Activated T-helper 9 cell treated with anti-CD3 and anti-CD28 coated beads, Interleukin-2, amount 50 U/mL, for 16 hours (primary cell): ENCODE results near the gene DENND4B.
"Not testable (repeated sequence)": the region's sequence is repeated elsewhere in the genome, so short reads cannot be mapped to it uniquely, and the experiment has no call there.

ENCODE experiments used
- DNase-seq: peaks from one replicate; pipeline ENCODE4 v3.0.0-alpha.2; 2020; ENCODE audit warnings: low read depth

DENND4B gene, protein sequence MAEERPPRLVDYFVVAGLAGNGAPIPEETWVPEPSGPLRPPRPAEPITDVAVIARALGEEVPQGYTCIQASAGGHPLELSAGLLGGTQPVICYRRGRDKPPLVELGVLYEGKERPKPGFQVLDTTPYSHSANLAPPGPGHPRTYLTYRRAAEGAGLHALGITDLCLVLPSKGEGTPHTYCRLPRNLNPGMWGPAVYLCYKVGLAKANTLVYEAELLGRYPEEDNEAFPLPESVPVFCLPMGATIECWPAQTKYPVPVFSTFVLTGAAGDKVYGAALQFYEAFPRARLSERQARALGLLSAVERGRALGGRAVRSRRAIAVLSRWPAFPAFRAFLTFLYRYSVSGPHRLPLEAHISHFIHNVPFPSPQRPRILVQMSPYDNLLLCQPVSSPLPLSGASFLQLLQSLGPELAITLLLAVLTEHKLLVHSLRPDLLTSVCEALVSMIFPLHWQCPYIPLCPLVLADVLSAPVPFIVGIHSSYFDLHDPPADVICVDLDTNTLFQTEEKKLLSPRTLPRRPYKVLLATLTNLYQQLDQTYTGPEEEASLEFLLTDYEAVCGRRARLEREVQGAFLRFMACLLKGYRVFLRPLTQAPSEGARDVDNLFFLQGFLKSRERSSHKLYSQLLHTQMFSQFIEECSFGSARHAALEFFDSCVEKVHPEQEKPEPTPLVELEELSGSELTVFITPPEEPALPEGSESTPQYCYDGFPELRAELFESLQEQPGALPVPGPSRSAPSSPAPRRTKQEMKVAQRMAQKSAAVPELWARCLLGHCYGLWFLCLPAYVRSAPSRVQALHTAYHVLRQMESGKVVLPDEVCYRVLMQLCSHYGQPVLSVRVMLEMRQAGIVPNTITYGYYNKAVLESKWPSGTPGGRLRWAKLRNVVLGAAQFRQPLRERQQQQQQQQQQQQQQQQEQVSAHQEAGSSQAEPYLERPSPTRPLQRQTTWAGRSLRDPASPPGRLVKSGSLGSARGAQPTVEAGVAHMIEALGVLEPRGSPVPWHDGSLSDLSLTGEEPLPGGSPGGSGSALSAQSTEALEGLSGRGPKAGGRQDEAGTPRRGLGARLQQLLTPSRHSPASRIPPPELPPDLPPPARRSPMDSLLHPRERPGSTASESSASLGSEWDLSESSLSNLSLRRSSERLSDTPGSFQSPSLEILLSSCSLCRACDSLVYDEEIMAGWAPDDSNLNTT (N-terminal part only)

DNA sequence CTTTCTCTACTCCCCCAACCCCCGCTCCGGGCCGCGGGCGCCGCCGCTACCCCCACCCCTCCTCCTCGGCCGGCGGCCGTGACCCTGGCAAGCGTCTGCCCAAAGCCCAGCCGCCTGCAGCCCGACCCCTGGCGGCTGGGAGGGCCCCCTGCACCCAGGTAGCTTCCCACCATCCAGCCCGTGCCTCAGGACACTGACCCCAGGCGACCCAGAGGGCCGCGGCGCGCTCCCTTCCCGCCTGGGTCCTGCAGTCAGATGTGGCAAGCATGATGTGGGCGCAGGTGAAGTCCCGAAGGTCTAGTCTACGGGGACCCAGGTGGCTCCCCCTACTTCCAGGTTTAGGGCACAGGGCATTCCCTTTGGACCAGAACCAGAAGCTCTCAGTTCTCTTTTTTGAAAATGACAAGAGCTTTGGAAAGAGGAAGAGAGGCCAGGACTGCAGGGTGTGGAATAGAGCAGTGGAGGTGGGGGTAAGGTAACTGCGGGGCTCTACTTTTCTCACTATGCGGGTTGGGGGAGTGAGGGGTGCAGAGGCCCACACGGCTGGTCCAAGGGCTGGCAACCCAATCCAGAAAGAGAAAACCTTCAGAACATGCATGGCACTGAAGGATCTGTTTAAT, at the start of gene DENND4B:
Gene DENND4B, minus strand, starts transcription at position 97 of the 620 bp plus-strand sequence. CDS start 2,344 bp downstream, outside the sequence.
- DNase-seq = peak; percentile 72

DNA sequence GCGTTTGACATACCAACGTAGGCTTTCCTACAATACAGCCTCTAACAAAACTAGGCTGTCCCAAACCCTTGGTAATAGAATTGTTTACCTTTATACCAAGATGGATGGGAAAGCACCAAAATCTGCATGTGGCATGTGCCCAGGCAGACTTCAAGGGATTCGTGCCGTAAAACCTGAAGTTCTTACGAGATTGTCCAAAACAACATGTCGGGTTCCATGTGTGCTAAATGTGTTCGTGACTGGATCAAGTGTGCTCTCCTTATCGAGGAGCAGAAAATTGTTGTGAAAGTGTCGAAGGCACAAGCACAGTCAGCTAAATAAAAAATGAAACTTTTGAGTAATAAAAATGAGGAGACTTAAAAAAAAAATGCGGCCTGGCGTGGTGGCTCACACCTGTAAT, 49.1 kb upstream of the DENND4B start:
- no peak for DNase-seq

DNA sequence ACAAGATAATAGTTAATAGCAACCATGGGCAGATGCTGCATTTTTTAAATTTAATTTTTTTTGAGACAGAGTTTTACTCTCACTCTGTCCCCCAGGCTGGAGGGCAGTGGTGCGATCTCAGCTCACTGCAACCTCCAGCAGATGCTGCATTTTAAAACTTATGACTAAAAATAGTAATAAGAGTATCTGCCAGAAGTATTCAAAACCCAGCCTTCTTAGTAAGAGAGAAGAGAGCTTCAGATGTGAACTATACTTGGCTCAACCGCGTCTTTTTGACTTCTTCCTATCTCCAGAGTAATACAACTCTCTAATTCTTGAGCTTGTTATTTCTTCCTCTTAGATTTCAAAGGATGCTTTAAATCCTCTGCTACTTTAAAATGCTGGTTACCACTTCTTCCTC, 48.7 kb upstream of the DENND4B start:
- DNase-seq = no peak

DNA sequence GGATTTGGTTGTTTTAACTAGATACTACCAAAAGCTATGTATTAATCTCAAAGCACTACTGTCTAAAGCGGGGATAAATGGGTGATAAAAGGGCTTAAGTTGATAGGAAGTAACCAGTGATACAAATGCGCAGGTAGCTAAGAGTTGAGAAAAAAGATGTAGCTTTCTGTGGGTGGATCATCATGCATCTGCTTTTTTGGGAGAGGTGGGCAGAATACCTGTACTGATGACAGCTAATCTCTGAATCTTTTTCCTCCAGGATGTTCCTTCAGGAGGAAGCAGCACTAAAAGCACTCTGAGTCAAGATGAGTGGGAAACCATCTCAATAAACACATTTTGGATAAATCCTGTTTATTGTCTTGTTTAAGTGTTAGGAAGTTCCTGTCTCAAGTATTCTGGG, 45.3 kb upstream of the DENND4B start:
- DNase-seq = no peak

DNA sequence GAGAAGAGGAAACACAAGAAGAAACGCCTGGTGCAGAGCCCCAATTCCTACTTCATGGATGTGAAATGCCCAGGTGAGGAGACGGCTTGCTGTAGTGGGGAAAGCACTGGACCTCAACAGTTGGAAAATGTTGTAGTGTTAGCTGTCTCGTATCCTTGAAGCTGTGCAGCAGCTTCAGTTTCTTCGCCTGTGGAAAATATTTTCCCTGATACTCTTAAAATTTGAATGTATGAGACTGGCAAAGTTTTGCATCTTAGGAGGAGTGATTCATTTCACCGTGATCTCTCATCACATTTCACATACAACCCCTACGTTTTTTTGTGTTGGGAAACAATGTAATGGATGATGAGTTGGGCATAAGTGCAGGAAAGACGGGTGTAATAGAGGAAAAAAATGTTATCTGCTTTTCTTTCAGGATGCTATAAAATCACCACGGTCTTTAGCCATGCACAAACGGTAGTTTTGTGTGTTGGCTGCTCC, 44.7 kb upstream of the DENND4B start:
- DNase-seq = no peak

DNA sequence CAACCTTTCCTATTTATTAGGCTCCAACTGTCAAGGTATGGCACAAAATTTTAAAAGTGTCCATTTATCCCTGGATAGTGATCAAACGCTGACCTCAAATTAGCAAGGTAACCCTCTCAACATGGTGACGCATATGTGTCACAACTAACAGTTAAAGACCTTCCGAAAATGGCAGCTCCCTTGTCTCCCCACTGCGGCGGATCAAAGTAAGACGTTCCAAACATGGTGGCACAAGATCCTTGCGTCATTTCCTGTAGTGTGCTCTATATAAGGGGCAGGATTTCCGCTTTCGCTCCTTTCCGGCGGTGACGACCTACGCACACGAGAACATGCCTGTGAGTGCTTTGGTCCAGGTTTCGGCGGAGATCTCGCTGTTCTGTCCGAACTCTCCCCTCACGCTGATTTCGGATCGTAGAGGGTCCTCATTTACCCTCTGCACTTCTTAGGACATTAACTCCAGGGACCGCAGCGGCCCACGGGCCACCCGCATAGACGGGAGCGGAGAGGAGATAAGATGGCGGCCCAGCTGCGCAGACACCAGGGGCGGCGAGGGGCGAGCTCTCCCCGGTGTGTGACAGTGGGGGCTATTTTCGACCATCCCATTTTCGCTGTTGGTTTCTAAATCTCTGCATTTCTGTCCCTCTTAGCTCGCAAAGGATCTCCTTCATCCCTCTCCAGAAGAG, 44.1 kb upstream of the DENND4B start, which contains the start of gene RPS27:
Gene RPS27, plus strand, starts transcription at position 295 of the 683 bp plus-strand sequence. Its CDS starts 35 bp downstream, at position 330.
- DNase-seq = peak; percentile 75

DNA sequence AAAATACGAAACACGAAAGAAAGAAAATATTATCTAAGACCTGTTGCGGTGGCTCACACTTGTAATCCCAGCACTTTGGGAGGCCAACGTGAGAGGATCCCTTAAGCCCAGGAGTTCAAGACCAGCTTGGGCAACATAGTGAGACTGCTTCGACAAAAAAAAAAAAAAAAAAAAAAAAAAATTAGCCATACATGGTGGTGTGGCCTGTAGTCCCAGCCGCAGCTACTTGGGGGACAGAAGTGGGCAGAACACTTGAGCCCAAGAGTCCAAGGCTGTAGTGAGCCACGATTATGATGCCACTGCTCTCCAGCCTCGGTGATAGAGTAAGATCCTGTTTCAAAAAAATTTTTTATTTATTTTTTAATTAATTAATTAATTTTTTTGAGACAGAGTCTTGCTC, 41.1 kb upstream of the DENND4B start:
- DNase-seq = no peak

DNA sequence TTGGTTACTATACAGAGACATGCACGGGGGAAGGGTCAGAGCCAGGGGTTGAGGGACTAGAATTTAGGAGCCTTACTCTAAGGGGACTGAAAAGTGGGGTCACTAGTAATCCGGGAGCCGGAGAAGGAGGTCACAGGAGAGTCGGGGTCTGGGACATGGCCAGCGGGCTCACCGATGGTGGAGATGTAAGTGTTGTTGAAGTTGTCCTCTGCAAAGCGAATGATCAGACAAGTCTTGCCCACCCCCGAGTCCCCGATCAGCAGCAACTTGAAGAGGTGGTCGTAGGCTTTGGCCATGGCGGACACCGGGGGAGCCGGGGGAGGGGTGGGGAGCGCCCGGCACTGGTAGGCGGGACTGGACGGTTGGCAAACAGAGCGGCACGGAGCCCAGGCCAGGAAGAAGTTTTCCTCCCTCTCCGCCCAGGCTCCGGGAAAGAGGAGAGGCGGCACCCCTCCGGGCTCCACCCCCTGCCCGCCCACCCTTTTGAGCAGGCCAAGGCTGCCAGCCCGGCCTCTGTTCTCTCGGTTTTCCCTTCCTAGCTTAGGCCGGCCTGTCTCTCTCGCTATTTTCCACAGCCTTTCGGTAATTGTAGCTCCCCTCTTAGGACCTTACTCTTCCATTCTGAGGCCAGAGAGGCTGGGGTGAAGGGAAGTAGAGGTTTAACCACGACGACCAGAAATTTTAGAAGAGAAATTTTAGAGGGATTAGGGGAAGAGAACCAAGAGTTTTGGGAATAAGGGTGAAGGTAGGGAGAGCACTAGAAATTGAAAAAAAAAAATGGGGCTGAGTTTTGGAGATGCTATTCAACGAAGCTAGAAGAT, 39.6 kb upstream of the DENND4B start, which contains the start of gene RAB13:
Gene RAB13, minus strand, starts transcription at position 399 of the 821 bp plus-strand sequence. Its CDS starts 103 bp downstream, at position 296.
- no peak for DNase-seq

DNA sequence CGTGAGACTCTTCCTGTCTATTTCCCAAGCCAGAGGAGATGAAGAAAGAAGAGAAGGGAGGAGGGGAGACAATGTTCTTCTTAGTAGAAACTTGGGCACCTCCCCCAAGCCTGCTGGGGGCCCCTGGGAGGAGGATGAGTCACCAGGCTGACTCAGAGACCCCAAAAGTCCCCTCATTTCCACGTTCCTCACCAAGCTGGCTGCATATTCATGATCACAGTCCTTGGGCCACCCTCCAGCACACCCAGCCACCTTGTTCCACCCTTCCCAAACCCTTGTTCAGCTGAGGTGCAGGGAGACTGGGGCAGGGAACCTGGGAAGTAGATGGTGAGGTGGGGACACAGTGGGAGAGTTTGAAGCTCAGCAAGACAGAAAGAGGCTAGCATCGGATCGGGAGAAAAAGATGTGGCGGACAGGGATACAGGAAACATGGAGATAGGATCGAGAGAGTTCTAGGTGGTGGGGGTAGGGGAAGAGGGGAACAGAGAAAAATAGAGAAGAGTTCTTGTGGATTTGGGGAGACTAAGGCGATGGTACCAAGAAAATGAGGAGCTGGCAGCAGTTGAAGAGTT, 38.9 kb upstream of the DENND4B start:
- DNase-seq = no peak

DNA sequence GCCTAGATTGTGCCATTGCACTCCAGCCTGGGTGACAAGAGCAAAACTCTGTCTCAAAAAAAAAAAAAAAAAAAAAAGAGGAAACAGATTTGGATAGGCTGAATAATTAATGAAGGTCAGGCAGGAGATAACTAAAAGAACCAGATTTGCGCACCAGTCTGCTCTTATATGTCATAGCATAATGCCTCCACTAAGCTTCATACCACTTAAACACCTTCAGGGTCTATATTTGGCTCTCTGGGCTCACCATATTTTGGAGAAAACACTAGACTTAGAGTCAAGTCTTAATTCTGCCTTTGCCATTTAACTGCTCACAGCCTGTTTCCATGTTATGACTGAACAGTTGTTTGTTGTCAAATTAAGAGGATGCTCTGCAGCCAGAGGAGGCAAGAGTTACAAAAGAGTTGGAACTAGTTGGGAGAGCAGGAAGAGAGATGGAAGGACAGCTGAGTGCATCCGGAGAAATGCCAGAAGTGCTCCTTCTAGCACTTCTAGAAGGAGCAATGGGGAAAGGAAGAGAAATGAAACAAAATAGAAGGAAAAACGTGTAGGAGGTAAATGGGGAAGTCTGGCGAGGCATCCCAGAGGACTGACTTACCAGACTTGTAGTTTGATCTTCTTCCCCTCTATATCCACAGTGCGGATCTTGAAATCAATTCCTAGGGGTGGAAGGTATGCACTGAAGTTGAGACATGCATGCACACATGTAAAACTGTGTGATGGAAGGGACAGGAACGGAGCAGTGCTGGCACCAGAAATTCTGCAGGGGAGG, 37.8 kb upstream of the DENND4B start:
- DNase-seq = no peak

DNA sequence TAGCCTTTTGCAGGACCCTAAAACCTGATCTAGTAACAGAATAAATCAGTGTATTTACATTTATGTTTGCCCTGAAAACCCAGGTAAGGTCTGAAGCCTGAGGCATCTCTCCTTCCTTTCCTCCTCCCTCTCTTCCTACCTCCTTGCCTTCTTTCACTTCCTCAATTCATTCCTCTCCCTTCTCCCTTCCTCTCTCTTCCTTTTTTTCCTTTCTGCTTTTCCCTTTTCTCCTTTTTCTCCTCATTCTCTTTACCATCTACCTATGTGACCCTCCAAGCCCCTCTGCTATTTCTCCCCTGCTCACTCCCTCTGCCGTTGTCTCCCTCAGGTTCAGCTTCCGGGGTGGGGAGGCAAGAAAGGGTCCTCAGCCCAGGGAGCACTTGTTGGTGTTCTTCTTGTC, 35.2 kb upstream of the DENND4B start:
- DNase-seq = not testable (repeated sequence)

DNA sequence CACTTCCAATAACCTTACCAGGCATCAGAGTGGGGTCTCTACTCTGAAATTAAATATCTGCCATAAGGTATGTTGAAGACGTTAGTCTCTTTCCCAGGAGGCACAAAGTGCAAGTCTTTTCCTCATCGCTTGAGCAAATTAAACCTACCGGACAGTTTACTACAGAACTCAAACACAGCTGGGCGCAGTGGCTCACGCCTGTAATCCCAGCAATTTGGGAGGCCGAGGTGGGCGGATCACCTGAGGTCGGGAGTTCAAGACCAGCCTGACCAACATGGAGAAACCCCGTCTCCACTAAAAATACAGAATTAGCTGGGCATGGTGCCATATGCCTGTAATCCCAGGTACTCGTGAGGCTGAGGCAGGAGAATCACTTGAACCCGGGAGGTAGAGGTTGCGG, 32.6 kb upstream of the DENND4B start:
- not testable (repeated sequence) for DNase-seq

DNA sequence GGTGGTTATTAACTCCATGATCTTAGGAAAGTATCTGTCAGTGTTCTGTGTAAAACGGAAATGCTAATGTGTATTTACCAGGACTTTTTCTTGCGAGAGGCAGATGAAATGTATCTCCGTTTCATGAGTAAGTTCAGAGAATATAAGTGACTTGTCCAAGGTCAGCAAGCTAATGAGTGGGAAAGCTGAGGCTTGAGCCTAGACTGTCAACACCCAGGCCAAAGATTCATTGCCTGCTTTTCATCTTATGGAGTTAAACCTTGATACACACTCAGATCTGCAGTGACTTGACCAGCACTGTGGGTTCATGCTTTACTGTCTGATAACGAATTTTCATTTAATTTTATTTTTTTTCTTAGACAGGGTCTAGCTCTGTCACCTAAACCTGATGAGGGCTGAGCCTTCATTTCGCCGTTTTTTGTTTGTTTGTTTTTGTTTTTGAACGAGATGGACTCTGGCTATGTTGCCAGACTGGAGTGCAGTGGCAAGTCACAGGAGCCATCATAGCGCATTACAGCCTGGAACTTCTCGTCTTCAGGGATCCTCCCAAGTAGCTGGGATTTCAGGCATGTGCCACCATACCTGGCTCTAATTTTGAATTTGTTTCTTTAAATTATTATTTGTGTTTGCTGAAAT, 31.9 kb upstream of the DENND4B start:
- no peak for DNase-seq

DNA sequence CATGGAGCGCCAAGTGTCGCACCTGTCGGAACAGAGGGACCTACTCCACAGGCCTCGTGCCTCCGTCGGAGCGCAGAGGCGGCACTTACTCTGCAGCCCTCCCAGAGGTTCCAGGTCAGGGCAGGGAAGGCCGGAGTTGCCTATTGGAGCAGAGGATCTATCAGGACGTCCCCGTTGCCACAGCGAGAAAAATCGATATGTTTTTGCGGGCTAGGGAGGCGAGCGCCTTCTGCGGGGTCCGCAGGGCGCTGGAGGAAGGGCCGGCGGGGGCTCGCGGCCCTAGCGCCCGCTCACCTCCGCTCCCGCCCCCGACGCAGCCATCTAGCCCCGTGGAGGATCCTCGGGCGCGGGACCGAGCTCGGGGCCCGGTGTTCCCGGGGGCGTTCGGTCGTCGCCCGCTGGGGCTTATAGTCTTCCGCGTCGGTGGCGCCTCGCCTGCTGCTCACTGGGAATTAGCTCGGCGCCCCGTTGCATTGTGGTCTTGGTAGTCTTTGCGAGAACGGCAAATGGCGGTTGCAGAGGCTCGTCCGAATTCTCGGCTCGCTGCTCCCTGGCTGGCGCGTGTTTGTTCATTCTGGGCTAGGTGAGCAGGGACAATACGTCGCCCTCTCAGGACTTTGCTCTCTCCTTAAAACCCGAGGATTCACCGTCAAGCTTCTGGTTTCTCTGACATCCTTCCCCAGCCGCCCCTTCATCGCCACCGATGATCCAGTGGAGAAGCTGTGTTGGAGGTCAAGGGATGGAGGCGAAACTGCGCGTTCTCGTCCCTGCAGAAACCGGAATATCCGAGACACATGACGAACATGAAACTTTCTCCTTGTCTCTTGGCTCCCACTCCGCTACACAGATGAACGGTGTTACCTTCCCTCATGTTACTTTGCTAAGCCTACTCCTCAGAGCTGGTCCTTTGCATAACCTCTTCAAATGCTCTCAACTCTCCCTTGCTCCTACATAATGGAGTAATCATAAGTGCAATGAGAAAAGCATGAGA, 31.0 kb upstream of the DENND4B start, which contains the start of gene JTB:
Gene JTB, minus strand, starts transcription at position 425 of the 991 bp plus-strand sequence. Its CDS starts 422 bp downstream, at position 3.
- DNase-seq = peak; percentile 76

DNA sequence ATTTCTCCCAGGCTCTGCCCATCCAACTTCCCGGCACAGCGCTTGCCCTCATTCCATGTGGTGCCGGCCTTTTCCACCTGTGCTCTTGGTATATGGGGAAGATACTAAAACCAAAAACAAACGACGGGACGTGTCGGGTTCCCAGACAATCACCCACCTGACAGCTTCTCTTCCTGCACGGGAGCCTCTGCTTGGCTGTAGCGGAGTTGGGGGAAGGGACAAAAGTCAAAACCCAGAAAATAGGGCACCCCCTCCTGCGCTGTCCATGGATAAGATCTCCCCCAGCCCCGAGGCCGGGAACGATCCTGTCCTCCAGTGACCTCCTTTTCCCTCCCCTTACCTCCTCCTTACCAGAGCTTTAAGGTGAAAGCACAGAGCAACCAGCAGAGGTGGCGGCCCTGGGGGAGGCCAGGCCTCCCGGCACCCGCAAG, 30.3 kb upstream of the DENND4B start:
- DNase-seq = no peak

DNA sequence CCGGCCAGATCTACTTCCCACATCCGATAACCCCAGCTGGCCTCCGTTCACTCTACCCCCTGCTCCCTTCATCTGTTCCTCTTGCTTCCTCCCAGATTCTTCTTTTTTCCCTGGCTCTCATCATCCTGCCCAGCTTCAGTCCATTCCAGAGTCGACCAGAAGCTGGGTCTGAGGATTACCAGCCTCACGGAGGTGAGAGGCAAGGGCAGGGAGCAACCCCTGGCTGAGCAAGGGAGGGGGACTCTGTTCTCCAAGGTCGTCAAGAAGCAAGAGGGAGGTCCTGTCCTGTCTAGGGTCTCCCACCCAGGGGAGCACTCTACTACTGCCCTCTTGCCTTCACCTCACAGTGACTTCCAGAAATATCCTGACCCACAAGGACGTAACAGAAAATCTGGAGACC, 27.0 kb upstream of the DENND4B start:
- DNase-seq = no peak

DNA sequence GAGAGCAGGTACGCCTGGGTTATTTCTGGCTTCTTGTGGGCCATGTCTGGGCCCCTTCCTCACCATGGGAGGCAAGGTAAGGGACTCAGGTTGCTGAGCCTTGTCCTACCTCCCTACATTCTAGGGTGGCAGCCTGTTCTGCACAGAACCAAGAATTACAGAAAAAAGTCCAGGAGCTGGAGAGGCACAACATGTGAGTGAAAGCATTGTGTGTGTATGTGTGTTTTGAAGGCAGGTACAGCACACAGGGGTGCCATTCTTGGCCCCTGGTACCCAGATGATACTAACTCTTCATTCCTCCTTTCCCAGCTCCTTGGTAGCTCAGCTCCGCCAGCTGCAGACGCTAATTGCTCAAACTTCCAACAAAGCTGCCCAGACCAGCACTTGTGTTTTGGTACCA, 26.6 kb upstream of the DENND4B start:
- DNase-seq = no peak
